Rectal smooth muscle tissue (tissue), 1 donor: ENCODE results near the gene NAA80.

ENCODE experiments used
- H3K27ac ChIP-seq: one replicate; pipeline ENCODE4 v1.7.0; 2013; ENCODE audit warnings: low read depth, low read length, inconsistent platforms
- H3K27me3 ChIP-seq: one replicate; pipeline ENCODE4 v1.7.0; 2013; ENCODE audit warnings: low read length; ENCODE audit not compliant: control insufficient read depth, insufficient read depth
- H3K36me3 ChIP-seq: one replicate; pipeline ENCODE4 v1.7.0; 2013; ENCODE audit warnings: low read length; ENCODE audit not compliant: control insufficient read depth, insufficient read depth
- H3K4me1 ChIP-seq: one replicate; pipeline ENCODE4 v1.7.0; 2013; ENCODE audit warnings: low read length; ENCODE audit not compliant: control insufficient read depth, insufficient read depth
- H3K4me3 ChIP-seq: one replicate; pipeline ENCODE4 v1.7.0; 2013; ENCODE audit warnings: low read length
- H3K9ac ChIP-seq: one replicate; pipeline ENCODE4 v1.7.0; 2013; ENCODE audit warnings: low read length

The NAA80 gene

GRCh38 chr3:50299638-50299928, 378 bp upstream of the NAA80 start:
- peaks cover 10% of the 10 kb centered on the region for H3K4me1 ChIP-seq

GRCh38 chr3:50297896-50298725, 1.1 kb downstream of the NAA80 start:
- Histone ChIP-seq H3K4me3 (peak overlapping the region; percentile 79), H3K36me3 (no peaks in the 10 kb centered on the region), H3K27ac (peak overlapping the region; percentile 85), H3K9ac (peak overlapping the region; percentile 96), H3K27me3 (no peaks in the 10 kb centered on the region), H3K4me1 (peaks cover 12% of the 10 kb centered on the region)

More at GRCh38 chr3:50299638-50299928, 378 bp upstream of the NAA80 start:
- H3K27ac ChIP-seq, result peak overlapping the region; percentile 87
- peak overlapping the region; percentile 76 for H3K4me3 ChIP-seq
- H3K9ac ChIP-seq, result peak overlapping the region; percentile 1
- H3K36me3 ChIP-seq, result no peaks in the 10 kb centered on the region
- H3K27me3 ChIP-seq, result no peaks in the 10 kb centered on the region

GRCh38 chr3:50297384-50297775, 1.8 kb downstream of the NAA80 start:
- H3K27ac ChIP-seq, result no peak overlapping the region

GRCh38 chr3:50296721-50297383, 2.4 kb downstream of the NAA80 start:
- Histone ChIP-seq H3K27ac (no peak overlapping the region), H3K4me3 (no peak overlapping the region), H3K36me3 (no peaks in the 10 kb centered on the region), H3K27me3 (no peaks in the 10 kb centered on the region), H3K9ac (no peak overlapping the region), H3K4me1 (peaks cover 19% of the 10 kb centered on the region)

More at GRCh38 chr3:50297384-50297775, 1.8 kb downstream of the NAA80 start:
- Histone ChIP-seq H3K9ac (no peak overlapping the region), H3K4me3 (no peak overlapping the region), H3K36me3 (no peaks in the 10 kb centered on the region), H3K4me1 (peaks cover 19% of the 10 kb centered on the region), H3K27me3 (no peaks in the 10 kb centered on the region)

- Histone ChIP-seq H3K9ac (no peak overlapping the region), H3K4me3 (no peak overlapping the region), H3K27me3 (no peaks in the 10 kb centered on the region), H3K36me3 (no peaks in the 10 kb centered on the region), H3K27ac (no peak overlapping the region), H3K4me1 (peaks cover 23% of the 10 kb centered on the region)
These were observed 3.4 kb downstream of the NAA80 start for GRCh38 chr3:50295553-50296431.

- Histone ChIP-seq H3K4me3 (no peak overlapping the region), H3K36me3 (peaks cover 4% of the 10 kb centered on the region), H3K4me1 (peaks cover 21% of the 10 kb centered on the region), H3K27me3 (no peaks in the 10 kb centered on the region), H3K9ac (no peak overlapping the region), H3K27ac (no peak overlapping the region)
These were observed 4.5 kb downstream of the NAA80 start for GRCh38 chr3:50294492-50295403.

- H3K36me3 ChIP-seq, result peaks cover 5% of the 10 kb centered on the region
- H3K9ac ChIP-seq, result no peak overlapping the region
- H3K27ac ChIP-seq, result no peak overlapping the region
- H3K4me1 ChIP-seq, result peaks cover 20% of the 10 kb centered on the region
- no peak overlapping the region for H3K4me3 ChIP-seq
- H3K27me3 ChIP-seq, result no peaks in the 10 kb centered on the region
These were observed 5.1 kb downstream of the NAA80 start for GRCh38 chr3:50294089-50294488.

- H3K27me3 ChIP-seq, result no peaks in the 10 kb centered on the region
- H3K27ac ChIP-seq, result peak overlapping the region; percentile 95
- peaks cover 12% of the 10 kb centered on the region for H3K36me3 ChIP-seq
- peak overlapping the region; percentile 75 for H3K4me3 ChIP-seq
- no peak overlapping the region for H3K9ac ChIP-seq
- peaks cover 13% of the 10 kb centered on the region for H3K4me1 ChIP-seq
These were observed 6.0 kb downstream of the NAA80 start for GRCh38 chr3:50293079-50293801.

- peaks cover 13% of the 10 kb centered on the region for H3K4me1 ChIP-seq
- H3K27ac ChIP-seq, result peak within 1 kb of the TSS; percentile 95
- peak within 1 kb of the TSS; percentile 75 for H3K4me3 ChIP-seq
These were observed 6.8 kb downstream of the NAA80 start, which contains the start of gene IFRD2 for GRCh38 chr3:50292159-50293078. TSS of gene IFRD2 (minus strand) at chr3:50292429. CDS start at chr3:50292274, 155 bp downstream.

GRCh38 chr3:50290161-50290641, 9.0 kb downstream of the NAA80 start:
- Histone ChIP-seq H3K27me3 (no peaks in the 10 kb centered on the region), H3K9ac (no peak overlapping the region), H3K27ac (no peak overlapping the region), H3K36me3 (peaks cover 15% of the 10 kb centered on the region), H3K4me3 (no peak overlapping the region), H3K4me1 (peaks cover 13% of the 10 kb centered on the region)

More at GRCh38 chr3:50292159-50293078, 6.8 kb downstream of the NAA80 start, which contains the start of gene IFRD2:
- Histone ChIP-seq H3K36me3 (peaks cover 15% of the 10 kb centered on the region), H3K27me3 (no peaks in the 10 kb centered on the region), H3K9ac (peak within 1 kb of the TSS; percentile 57)
